ENCODE measurements around the gene CLDN12.

The CLDN12 gene

DNA sequence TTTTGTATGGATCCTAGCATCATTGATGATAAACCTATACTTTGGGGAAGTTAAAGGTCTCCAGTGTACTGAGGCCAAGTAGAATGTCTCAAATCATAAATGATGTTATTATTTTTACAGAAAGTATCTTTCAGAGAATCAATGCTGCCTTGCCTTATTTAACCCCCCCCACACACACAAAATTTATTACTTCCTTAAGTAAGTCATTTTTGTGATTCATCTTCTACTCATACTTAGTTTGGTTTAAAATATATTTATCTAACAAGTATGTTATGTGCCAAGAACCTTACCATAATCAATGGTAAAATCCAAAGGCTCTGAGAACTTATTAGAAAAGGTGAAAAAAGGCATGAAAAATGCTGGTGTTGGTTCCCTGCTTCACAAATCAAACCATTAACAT, 18.8 kb upstream of the CLDN12 start:
- Histone ChIP-seq H3K27me3 (ENCODE audit: insufficient read depth, low read length, poor library complexity, severe bottlenecking) (no peaks in the 10 kb centered on the region), H3K9me2 (replicated peaks; ENCODE audit: low read depth, low read length) (no peaks in the 10 kb centered on the region), H4K20me1 (ENCODE audit: insufficient read depth, low read length, poor library complexity, severe bottlenecking) (no peaks in the 10 kb centered on the region), H3K9ac (ENCODE audit: low read depth, low read length, poor library complexity, severe bottlenecking) (no peak overlapping the region), H3K36me3 (ENCODE audit: insufficient read depth, low read length) (peaks cover 50% of the 10 kb centered on the region), H3K4me1 (ENCODE audit: insufficient read depth, low read length, poor library complexity, severe bottlenecking) (no peaks in the 10 kb centered on the region), H2AFZ (ENCODE audit: low read length) (no peak overlapping the region), H3F3A (ENCODE audit: low read depth) (no peaks in the 10 kb centered on the region), H3K4me2 (ENCODE audit: low read depth, low read length, poor library complexity, severe bottlenecking) (no peak overlapping the region), H3K4me3 (ENCODE audit: low read length, poor library complexity, severe bottlenecking) (no peak overlapping the region), H3K79me2 (ENCODE audit: insufficient read depth, low read length) (no peaks in the 10 kb centered on the region), H3K9me3 (ENCODE audit: insufficient read depth, low read depth, low read length) (no peaks in the 10 kb centered on the region)
- TF ChIP-seq EZH2phosphoT487 (IDR thresholded peaks at IDR 0.05; ENCODE audit: borderline replicate concordance): no peak
- TF ChIP-seq, protein P1, sequence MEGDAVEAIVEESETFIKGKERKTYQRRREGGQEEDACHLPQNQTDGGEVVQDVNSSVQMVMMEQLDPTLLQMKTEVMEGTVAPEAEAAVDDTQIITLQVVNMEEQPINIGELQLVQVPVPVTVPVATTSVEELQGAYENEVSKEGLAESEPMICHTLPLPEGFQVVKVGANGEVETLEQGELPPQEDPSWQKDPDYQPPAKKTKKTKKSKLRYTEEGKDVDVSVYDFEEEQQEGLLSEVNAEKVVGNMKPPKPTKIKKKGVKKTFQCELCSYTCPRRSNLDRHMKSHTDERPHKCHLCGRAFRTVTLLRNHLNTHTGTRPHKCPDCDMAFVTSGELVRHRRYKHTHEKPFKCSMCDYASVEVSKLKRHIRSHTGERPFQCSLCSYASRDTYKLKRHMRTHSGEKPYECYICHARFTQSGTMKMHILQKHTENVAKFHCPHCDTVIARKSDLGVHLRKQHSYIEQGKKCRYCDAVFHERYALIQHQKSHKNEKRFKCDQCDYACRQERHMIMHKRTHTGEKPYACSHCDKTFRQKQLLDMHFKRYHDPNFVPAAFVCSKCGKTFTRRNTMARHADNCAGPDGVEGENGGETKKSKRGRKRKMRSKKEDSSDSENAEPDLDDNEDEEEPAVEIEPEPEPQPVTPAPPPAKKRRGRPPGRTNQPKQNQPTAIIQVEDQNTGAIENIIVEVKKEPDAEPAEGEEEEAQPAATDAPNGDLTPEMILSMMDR (conservative IDR thresholded peaks at IDR 0.05; ENCODE audit: low read length): no peak

DNA sequence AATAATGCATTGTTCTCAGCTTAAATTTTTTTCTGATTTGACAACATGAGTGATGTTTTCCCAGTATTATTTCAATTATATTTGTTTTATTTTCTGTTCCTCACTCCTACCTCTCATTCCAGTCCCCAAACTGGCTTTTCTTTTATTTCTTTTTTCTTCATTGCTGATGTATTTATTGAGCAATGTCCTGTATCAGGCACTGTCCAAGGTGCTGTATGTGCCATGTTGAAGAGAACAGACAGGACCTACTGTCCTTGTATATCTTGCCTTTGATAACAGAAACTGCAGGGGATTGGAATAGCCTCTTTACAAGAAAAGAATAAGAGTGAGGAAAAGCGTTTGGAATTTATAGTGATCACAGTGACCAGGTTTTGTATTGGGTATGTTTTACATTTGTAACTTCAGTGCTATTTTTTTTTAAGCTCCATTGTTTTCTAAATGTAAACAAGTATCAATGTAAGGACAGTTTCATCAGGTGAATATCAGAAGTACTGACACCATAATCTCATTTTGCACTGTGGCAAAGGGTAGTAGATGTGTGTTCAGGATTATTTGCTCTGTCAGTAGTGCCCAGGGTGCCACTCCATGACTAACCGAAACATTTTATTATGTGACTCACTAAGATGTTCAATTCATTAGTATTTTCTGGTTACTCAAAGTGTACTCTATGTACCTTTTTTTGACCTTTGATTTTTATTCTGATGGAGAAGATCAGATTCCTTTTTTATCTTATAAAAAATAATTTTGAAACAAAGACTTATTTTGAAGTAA, 15.6 kb upstream of the CLDN12 start:
- Histone ChIP-seq H4K20me1 (ENCODE audit: insufficient read depth, low read length, poor library complexity, severe bottlenecking) (no peaks in the 10 kb centered on the region), H3K36me3 (ENCODE audit: insufficient read depth, low read length) (peaks cover 25% of the 10 kb centered on the region; the same call in 1 of the 2 replicates), H3K9me2 (replicated peaks; ENCODE audit: low read depth, low read length) (no peaks in the 10 kb centered on the region), H3K4me2 (ENCODE audit: low read depth, low read length, poor library complexity, severe bottlenecking) (no peak overlapping the region), H3K9ac (ENCODE audit: low read depth, low read length, poor library complexity, severe bottlenecking) (no peak overlapping the region), H3K4me1 (ENCODE audit: insufficient read depth, low read length, poor library complexity, severe bottlenecking) (no peaks in the 10 kb centered on the region), H3K79me2 (ENCODE audit: insufficient read depth, low read length) (no peaks in the 10 kb centered on the region), H3K9me3 (ENCODE audit: insufficient read depth, low read depth, low read length) (no peaks in the 10 kb centered on the region), H3K4me3 (ENCODE audit: low read length, poor library complexity, severe bottlenecking) (no peak overlapping the region), H3K27me3 (ENCODE audit: insufficient read depth, low read length, poor library complexity, severe bottlenecking) (no peaks in the 10 kb centered on the region), H3F3A (ENCODE audit: low read depth) (no peaks in the 10 kb centered on the region), H2AFZ (ENCODE audit: low read length) (no peak overlapping the region)
- TF ChIP-seq, protein P1 (conservative IDR thresholded peaks at IDR 0.05; ENCODE audit: low read length): no peak
- no peak for TF ChIP-seq EZH2phosphoT487 (IDR thresholded peaks at IDR 0.05; ENCODE audit: borderline replicate concordance)

DNA sequence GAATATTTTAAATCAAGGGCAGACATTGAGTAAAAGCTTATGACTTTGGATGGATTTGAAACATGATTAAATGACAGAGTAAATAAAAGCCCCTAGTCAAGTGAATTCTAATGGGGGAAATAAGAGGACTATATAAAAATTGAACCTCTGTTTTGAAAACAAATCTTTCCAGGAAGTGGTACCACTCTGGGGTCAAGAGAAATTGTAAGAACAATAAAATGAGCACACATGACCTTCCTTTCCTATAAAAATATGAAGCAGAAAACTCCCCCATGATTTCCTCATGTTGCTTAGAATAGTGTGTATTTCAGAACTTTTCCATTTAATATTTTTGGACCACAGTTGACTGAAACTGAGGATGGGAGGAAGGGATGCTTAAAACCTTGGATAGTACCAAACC, 12.3 kb upstream of the CLDN12 start:
- Histone ChIP-seq H3K4me3 (ENCODE audit: low read length, poor library complexity, severe bottlenecking) (no peak overlapping the region), H3F3A (ENCODE audit: low read depth) (no peaks in the 10 kb centered on the region), H3K4me1 (ENCODE audit: insufficient read depth, low read length, poor library complexity, severe bottlenecking) (no peaks in the 10 kb centered on the region), H3K9me2 (replicated peaks; ENCODE audit: low read depth, low read length) (no peaks in the 10 kb centered on the region), H3K36me3 (ENCODE audit: insufficient read depth, low read length) (no peaks in the 10 kb centered on the region; the same call in 1 of the 2 replicates), H2AFZ (ENCODE audit: low read length) (no peak overlapping the region), H3K4me2 (ENCODE audit: low read depth, low read length, poor library complexity, severe bottlenecking) (no peak overlapping the region), H4K20me1 (ENCODE audit: insufficient read depth, low read length, poor library complexity, severe bottlenecking) (no peaks in the 10 kb centered on the region), H3K79me2 (ENCODE audit: insufficient read depth, low read length) (no peaks in the 10 kb centered on the region), H3K27me3 (ENCODE audit: insufficient read depth, low read length, poor library complexity, severe bottlenecking) (no peaks in the 10 kb centered on the region), H3K9me3 (ENCODE audit: insufficient read depth, low read depth, low read length) (no peaks in the 10 kb centered on the region), H3K9ac (ENCODE audit: low read depth, low read length, poor library complexity, severe bottlenecking) (no peak overlapping the region)
- TF ChIP-seq EZH2phosphoT487 (IDR thresholded peaks at IDR 0.05; ENCODE audit: borderline replicate concordance): no peak
- TF ChIP-seq, protein P1 (conservative IDR thresholded peaks at IDR 0.05; ENCODE audit: low read length): no peak

Measured in Loucy (cell line).